NCI-H1930 (cell line): ENCODE results near the gene SNAPC4.

ENCODE experiments used
- DNase-seq, 2 experiments: peaks; one replicate each; lab custom pipeline; 2025; lab: John Stamatoyannopoulos, UW

SNAPC4 gene

DNA sequence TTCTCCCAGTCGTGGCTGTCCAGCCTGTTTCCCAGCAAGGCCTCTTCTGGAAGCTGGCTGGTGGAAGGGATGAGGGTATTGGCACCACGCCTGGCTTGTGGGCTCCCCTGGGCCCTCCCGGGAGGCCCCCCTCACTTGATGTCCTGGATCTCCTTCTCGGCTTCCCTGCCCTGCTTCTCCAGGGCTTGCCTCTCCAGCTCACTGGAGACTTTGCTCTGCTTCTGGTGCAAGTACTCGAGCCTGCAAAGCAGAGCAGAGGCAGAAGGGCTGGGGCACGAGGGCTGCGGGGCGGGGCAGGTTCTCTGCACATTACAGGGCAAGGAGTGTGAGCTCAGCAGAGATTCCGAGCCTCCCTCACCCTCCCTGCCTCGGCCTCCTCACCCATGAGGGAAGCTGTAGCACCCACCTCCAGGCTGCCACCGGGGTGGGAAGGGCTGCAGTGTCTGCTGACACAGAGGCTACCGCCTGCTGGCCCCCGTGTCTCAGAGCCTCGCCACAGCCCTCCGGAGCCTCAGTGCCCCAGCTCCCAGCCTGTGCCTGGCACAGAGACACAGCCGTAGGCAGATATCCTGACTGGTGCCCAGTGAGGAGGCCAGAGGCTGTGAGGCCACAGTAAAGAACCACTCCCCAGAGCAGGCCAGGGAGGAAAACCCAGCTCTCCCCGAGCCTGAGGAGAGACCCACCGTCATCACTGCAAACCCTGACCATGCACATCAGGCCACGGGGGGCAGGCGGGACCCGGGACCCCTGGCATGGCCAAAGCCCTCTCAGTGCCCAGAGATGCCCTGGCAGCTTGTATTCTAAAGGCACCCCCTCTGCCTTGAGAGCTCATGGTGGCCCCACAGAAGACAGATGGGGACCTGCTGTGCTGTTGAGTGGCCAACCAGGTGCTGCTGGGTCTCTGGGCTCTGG, 7.2 kb downstream of the SNAPC4 start:
- no peak for DNase-seq

DNA sequence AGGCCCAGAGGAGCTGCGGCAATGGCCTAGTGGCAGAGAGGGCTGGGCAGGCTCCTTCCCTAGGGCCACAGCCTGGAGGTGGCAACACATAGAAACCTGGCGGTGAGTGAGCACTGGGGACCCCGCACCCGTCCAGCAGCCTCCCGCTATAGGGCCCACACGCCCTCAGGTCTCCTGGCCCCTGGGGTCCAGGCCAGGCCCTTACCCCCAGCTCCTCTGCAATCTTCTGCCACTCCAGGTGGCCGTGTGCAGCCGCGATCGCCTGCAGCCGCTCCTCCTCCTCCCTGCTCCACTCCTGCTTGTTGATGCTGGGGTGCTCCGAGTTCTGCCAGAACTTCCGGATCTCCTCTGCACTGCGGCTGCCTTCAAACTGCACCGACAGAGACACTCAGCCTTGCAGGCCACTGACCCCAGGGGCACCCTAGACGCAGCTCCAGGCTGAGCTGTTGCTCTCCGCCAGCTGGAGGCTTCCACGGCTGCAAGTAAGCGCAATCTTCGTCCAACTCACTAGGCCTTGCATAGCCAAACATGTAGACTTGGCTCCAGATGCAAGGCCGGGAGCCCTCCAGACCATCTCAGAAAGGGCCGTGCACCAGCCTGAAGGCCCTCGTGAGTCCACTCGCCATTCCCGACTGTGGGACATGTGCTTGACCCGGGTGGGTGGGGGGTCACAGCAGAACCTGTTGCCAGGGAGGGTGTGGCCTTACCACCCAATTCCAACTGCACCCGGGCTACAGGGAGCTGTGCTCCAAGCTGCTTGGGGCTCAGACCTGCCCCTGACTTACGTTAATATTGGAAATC, 8.0 kb downstream of the SNAPC4 start:
- no peak for DNase-seq

DNA sequence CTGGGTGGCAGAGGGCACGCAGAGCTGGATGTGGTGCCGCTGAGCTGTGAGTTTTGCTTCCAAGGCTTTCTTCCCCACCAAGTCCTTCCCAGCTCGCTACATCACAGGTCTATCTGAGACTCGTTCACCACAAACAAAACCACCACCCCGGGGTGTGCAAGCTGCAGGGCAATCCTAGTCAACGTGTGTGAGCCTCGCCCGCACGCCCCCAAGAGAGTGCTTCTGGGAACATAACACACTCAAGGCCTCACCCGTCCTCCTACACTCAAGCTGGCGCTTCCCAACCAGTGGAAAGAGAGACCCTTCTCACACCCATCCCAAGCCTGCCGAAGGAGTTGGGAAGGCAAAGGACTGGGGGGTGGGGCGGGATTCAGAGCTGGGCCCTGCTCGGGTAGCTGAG, 10.6 kb downstream of the SNAPC4 start:
- no peak for DNase-seq

DNA sequence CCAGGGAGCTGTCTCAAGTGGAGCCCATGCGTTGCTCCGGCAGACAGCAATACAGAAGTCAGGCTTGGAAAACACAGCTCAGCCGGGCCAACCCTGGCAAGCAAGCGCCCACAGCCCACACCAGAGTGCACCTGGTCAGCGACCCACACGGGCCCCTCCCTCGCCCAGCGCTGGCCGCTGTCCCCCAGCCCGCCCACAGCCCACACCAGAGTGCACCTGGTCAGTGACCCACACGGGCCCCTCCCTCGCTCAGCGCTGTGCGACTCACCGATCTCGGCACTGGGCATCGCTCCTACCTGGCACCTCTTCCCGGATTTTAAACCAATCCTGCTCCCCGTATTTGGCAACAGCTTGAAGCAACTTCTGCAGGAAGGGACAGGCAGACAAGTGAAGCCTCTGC, 12.8 kb downstream of the SNAPC4 start:
- DNase-seq: no peak

DNA sequence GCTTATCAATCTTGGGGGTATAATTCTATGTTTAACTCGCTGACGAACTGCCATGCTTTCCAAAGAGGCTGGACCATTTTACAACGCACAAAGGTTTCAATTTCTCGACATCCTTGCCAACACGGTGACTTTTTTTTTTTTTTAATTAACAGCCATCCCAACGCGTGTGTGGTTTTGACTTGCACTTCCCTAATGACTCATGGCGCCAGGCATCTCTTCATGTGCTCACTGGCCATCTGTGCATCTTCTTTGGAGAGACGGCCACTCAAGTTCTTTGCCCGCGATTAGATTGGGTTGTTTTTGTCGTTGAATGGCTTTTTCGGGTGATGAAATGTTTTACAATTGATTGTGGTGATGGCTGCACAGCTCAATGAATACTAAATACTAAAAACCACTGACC, 14.0 kb downstream of the SNAPC4 start:
- DNase-seq: no peak

DNA sequence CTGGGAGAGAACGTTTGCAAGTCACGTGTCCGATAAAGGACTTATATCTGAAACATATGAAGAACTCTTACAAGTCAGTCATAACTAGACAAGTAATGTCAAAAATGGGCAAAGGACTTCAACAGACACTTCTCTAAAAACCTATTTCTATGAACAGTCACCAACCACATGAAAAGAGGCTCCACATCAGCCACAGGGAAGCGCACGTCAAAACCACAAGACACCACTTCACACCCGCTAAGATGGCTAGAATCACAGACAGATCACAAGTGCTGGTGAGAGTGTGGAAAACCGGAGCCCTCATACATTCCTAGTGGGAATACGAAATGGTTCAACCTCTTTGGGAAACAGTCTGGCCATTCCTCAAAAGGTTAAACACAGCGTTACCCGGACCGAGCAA, 15.0 kb downstream of the SNAPC4 start:
- no peak for DNase-seq

DNA sequence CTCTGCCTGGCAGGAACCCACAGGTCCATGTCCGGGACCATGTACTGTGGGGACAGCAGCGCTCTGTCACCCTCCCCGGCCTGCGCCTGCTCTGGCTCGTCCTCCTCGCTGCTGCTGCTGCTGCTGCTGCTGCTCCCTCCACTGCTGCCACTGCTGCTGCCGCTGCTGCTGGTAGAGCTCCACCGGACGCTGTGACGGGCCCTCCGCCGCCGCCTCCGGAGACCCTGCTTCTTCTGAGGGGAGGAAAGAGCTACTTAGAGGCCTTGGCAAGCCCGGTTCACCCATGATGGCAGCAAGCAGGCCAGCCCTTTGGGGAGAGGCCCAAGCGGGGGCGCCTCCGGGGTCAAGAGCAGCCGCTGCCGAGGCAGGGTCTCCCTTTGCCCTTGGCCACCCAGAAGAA, 16.5 kb downstream of the SNAPC4 start:
- no peak for DNase-seq

DNA sequence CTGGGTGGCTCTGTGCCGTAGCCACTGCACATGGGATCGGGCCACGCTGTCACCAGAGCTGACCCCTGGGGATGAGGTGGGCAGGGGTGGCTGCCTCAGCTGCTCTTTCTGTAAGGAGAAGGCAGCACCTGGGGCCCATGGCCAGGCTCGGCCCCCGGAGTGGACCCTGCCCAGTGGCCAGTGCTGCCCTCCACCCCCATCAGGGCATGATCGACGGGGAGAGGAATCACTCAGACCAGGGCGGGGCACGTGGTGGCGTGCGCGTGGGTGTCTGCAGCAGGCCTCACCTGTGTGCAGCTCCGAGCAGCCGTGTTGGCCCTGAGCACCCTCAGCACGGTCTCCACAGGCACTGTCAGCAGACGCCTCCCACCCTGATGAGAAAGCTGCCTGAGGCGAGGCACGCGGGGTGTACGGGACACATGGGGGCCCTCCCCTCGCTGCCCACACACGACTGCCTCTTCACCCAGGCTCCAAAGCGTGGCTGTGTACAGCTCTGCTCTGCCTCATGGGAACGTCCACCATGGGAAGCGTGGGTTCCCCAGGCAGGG, 17.9 kb downstream of the SNAPC4 start:
- DNase-seq: no peak

DNA sequence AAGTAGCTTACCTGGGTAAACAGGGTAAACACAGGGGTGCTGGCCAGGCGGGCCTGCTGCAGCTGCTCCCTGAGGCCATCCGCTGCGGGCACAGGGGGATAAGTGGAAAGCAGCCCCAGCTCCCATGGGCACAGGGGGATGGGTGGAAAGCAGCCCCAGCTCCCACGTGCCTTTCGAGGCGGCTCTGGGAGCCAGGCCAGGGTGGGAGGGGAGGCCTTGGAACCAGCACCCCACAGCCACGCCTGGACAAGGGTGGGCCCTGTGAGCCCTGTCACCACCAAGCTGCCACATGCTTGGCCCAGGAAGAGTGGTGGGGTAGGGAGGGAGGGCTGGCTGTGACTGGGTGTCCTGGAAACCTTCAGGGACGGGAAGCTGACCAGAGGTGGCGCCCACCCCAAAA, 18.7 kb downstream of the SNAPC4 start:
- no peak for DNase-seq

DNA sequence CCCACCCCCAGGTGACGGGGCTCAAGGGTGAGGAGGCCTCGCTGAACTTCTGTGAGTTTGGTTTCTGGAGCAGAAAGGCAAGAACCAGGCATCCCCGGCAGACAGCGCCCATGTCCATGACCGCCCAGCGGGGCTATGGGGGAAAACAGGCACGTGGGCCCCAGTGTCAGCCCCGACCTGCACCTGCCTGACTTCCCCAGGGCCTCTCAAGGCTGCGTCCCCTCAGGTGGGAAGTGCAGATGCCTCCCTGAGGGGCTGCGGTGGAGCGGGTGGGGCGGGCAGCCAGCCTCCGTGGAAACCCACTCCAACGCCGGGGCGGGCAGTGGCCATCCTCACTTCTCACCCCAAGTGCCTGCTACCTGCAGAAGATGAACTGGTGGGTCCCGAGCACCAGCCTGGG, 19.6 kb downstream of the SNAPC4 start:
- DNase-seq: no peak

DNA sequence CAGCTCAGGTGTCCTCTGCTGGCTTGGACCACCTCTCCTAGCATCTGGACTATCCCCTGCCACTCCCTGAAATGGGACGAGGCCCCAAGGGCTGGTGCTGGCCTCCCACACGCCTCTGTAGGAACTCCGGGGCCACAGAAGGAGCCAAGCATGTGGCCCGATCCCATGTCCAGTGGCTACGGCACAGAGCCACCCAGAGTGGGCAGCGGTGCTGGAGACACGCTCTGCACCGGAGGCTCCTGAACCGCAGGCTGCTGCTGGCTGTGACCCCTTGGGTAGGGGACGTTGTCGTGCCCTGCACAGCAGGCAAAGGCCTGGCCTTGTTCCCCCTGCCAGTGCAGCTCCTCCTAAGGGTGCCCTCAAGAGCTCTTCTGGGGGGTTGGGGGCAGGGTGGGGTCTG, 20.1 kb downstream of the SNAPC4 start:
- no peak for DNase-seq

DNA sequence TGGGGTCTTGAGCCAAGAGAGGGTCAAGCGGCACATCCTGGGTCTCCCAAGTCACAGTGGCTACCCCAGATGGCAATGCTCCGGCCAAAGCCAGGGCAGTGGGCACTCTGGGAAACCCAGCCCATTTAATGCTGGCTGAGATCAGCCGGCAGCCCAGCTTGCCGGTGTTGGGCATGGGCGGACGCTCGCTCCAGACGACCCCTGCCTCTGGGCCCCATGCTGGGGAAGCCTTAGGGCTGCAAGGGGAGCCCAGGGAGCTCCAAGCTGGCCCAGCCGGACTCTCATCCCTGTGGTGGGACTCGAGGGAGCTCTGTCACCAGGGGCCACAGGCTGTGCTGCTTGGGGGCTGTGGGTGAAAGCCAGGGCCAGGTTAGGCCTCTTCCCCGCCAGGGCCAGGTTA, 20.6 kb downstream of the SNAPC4 start:
- DNase-seq: no peak

DNA sequence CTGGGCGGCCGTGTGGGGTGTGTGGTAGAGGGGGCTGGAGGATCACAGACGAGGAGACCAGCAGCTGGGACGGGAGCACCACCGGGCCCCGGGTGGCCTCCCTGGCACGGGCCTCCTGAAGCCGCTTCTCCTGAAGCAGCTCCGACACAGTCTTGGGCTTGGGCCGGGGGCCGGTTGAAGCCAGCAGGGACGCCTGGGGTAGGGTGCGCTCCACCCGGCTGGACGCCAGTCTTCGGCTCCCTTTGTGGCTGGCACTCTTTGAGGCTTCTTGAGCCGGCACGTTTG, 21.0 kb downstream of the SNAPC4 start:
- no peak for DNase-seq

DNA sequence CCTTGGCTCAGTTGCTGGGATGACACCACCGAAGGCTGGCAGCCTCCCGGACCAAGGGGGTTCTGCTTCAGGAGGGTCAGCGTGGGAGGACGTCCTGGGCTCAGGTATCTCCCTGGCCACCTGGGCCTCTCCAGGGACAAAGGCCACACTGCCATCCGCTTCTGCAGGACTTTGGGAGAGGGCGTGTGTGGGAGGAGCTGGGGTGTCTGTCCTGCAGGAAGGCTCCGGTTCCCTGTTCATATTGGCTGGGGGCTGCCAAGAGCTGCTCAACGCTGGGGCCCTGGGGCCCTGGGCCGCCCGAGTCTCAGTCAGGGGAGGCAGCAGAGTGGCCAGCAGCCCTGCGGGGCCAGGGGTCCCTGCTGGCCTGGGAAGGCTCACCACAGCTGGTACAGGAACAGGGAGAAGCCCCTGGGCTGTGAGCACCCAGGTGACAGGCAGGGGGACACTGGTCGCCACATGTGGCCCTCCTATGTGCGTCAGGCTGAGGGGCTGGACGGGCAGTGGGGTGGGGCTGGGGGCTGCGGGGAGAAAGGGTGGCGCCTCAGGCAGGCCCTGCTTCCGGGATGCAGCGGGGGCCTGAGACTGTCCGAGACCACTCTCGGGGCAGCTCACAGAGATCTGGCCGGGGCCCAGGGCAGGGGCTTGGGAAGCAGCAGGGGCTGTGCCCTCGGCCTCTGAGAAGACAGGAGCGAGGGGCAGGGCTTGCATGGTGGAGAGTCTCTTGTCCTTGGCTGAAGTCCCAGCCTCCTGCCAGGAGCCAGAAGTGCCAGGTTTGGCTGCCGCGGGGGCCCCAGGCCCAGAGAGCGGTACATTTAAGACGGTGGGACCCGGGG, 21.6 kb downstream of the SNAPC4 start:
- no peak for DNase-seq

DNA sequence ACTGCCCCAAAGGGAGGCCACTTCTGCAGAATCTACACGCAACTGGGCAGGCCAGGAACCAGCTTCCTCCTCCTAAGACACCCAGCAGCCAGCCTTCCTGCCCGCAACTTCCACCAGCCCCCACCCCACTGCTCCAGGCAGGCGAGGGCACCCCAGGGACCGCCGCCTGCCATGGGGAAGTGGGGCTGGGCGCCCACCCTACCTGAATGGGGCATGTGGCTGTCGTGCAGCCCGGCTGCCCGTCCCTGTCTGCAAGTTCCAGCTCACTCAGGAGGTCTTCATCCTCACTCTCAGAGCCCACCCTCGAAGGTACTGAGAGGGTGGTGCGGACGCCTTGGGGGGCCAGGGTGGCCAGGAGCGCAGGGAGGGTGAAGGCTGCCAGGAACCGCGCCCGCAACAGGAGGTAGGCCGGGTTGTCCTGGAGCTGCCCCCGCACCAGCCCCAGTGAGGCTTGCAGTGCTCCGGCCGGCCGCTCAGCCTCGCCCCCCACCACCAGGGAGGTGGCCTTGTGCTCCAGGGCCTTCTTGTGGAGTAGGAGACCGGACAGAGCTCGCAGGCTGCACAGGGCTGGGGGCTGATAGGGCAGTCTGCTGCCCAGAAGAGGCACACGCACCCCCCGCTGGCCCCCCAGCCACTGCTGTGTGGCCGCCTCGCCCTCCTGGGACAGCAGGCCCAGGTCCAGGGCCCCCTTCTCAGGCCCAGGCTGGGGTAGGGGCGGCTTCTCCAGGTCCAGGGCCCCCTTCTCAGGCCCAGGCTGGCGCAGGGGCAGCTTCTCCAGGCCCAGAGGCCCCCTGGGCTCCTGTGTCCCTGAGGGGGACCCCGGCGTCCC, 22.4 kb downstream of the SNAPC4 start:
- DNase-seq: no peak

DNA sequence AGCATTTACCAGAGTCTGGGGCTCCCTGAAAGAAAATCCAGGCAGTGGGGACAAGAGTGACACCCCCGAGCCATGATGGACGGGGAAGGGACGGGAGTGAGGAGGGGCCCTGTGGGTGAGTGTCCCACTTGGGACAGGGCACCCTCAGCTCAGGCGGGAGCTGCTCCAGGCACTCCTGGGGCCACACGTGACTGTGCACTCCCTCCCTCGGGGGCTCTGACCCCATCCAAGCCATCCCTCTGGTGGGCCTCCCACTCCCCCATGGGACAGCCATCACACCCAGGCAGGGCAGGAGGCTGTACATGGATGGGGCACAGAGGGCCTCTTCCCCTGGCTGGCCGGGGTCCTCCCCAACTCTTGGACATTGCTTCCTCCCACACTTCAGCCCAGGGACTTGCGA, 23.5 kb downstream of the SNAPC4 start:
- DNase-seq: no peak

DNA sequence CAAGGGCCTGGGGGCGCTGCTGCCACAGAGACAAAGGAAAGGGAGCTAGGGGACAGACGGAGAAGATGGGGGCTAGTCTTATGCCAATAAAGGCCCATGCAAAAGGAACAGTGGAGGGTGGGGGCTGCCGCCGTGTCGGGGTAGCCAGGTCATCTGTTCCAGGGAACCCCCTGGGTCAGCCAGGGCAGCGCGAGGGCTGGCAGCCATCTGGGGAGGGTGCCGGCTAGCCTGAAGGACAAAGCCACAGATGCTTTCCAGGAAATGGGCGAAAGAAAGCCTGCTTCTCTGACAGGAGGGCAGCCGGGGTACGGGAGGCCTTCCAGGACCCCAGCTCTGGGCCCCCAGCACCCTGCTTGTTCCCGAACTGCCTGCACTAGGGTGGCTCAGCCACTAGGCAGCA, 24.9 kb downstream of the SNAPC4 start:
- no peak for DNase-seq

DNA sequence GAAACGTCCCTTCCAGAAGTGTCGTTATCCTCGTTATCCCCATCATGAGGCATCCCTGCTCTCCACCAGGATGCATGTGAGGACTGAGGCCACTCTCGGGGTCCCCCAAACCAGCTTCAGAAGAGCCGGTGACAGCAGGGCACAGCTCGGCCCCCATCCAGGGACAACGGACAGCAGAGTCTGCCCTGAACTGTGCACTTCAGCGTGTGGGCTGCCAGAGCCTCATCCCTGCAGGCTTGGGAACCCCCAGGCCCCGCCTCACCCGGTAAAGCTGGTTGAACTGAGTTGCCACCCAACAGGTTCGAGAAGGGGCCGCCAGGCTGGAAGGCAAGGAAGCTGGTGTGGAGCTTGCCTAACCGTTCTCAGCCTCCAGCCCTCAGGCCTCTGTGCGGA, 25.8 kb downstream of the SNAPC4 start:
- DNase-seq: no peak

DNA sequence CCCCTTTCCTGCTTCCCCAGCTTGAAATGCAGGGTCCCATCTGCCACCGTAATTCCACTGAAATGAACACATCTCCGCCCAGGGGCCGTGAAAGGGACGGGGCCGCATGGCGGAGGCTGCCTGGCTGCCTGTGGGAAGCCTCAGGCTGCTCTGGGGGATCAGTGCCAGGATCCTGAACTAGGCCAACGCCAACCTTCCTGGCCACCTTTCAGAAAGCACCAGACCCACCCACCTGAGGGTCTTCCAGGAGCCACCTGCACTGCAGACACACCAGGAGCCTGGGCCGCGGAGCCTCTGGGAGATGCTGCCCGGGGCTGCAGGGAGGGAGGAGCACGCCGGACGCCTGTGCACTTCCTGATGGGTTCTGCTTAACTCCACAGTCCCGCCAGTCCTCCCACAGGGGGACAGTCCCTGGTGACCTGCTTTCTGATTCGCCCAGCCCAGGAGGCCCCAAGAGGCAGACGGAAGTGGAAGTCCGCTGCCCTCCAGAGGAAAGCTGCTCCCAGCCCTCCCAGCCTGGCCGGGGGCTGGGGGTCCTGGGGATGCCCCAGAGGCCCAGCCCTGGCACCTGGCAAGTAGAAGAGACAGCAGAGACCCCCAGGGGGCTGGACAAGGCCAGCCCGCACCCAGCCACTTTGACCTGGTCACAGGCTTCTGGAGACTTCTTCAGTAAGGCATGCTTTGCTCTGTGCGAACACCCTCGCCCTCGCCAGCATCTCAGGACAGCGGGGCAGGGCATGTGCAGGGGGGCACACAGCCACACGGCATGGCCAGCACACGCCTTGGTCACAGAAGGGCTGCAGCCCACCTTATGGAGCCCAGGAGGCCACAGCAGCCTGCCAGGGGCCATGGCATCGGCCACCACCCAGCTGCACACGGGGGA, 26.4 kb downstream of the SNAPC4 start, which contains the start of gene CARD9:
CARD9 (minus strand) TSS at position 370 of the 883 bp plus-strand sequence. CDS start 1,591 bp downstream, outside the sequence.
- no peak for DNase-seq

DNA sequence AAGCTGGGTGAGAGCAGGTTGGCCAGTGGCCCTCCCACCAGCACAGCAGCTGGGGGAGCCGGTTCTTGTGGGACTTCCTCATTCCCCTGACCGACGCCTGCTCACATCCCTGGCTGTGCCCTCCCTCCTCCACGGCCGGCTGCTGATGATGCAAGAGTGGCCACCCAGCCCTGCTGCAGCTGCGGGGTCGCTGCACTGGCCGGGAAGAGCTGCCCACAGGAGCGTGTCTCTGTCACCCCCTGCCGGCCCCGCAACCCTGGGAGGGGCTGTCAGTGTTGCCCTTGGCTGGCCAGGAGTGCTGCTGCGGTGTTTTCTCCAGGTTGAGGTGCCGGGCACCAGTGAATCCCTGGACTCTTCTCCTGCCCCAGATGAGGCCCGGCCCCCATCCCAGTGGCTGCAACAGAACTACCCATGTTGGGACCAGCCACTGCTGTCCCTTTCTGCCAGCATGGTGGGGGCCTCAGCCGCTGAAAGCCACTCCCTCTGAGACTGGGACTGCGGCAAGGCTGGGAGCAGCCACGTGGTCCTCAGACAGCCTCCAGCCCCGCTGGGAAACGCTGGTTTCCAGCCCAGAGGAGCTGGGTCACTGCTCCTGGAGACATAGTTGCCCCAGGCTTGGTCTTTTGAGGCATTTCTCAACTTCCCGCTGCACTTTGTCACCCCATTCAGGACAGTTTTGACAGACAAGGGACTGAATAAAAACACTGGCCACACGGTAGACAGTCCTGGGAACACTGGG, 27.2 kb downstream of the SNAPC4 start:
- DNase-seq: no peak
